ENCODE data around the gene RAX. TPM values are rescaled to one million over a fixed set of nuclear protein-coding genes. Genes with fewer than 3 reads are reported as not detected.

Gene RAX
- total RNA-seq, 3 donors from 2014 or later, result not detected

DNA sequence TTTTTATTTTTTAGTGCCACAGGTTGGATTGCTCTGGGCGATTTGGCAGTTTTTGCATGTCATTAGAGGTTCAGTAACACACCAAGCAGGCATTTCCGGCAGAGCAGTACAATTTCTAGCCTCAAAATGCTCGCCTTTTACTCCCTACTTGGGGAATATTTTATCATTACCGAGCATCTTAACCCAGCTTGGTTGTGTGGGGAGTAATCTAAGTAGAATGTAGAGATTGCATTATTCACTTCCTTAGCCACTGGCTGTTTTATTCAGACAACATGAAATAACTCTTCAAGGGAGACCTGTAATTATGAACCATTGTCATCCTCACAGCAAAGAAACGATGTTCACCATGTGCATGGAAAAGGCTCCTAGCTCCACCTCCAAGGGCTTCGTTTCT, 40.2 kb downstream of the RAX start:
- TF ChIP-seq, protein P1, sequence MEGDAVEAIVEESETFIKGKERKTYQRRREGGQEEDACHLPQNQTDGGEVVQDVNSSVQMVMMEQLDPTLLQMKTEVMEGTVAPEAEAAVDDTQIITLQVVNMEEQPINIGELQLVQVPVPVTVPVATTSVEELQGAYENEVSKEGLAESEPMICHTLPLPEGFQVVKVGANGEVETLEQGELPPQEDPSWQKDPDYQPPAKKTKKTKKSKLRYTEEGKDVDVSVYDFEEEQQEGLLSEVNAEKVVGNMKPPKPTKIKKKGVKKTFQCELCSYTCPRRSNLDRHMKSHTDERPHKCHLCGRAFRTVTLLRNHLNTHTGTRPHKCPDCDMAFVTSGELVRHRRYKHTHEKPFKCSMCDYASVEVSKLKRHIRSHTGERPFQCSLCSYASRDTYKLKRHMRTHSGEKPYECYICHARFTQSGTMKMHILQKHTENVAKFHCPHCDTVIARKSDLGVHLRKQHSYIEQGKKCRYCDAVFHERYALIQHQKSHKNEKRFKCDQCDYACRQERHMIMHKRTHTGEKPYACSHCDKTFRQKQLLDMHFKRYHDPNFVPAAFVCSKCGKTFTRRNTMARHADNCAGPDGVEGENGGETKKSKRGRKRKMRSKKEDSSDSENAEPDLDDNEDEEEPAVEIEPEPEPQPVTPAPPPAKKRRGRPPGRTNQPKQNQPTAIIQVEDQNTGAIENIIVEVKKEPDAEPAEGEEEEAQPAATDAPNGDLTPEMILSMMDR (IDR thresholded peaks at IDR 0.05), result no peak
- H3K4me1 ChIP-seq (ENCODE audit: low read depth), result no peaks in the 10 kb centered on the region
- intact Hi-C loops (cut with DNase I, micrococcal nuclease), result no loop called here
- DNase-seq (no peak), ATAC-seq (no peak)
- H3K4me3 ChIP-seq, result no peak overlapping the region
- H3K9me3 ChIP-seq, result no peaks in the 10 kb centered on the region
- no peaks in the 10 kb centered on the region for H3K36me3 ChIP-seq (ENCODE audit: low read depth)

DNA sequence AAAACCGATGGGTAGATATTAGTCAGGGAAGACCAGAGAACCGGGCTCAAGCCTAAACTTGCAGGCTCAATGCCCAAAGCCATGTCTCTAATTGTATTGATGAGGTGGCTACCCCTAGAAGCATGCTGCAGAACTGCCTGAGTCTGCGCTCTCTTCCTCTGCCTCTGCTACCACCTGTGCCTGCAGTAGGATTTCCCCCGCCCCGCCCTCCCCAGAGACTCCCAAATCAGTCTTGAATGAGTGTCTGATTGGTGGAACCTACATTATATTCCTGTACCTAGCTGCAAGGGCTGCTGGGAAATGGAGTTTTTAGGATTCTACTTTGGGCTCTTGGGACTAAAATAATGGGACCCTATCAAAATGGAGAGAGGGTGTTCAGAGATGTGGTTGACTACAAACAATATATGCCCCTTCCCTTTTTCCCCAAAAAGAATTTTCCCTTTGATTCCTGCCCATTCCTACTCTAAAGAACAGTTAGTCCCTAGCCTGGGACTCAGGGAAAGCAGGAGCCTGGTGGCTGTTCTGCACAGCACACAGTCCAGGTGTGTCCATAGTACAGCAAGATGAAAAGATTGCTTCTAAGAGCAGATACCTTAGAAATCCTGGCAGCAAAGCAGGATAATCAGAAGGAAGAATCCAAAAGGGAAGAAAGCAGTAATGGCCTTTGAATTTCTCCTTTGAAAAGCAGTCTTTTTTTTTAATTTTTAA, 40.8 kb downstream of the RAX start:
- TF ChIP-seq, protein P1 (IDR thresholded peaks at IDR 0.05), result no peak
- intact Hi-C loops (cut with DNase I, micrococcal nuclease), result no loop called here
- Histone ChIP-seq H3K36me3 (ENCODE audit: low read depth) (no peaks in the 10 kb centered on the region), H3K9me3 (no peaks in the 10 kb centered on the region), H3K4me1 (ENCODE audit: low read depth) (no peaks in the 10 kb centered on the region), H3K4me3 (no peak overlapping the region)
- DNase-seq (no peak), ATAC-seq (no peak)

DNA sequence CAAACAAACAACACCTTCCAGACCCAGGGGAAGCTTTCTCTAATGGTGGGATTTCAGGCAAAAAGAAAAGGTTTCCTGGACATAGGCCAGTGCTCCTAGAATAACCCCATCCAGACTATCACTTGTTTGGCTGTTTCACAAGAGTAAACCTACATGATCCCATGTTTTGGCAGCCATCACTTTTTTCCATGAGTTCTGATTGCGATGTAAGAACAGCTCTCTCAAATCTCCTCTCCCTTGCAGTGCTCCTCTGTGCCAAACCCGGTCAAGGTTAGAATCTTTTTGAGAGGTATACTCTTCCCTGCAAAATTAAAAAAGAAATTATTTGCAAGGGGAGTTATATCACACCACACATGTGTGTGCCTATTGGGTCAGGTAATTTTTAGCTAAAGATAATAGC, 41.4 kb downstream of the RAX start:
- intact Hi-C loops (cut with DNase I, micrococcal nuclease), result no loop called here
- H3K4me3 ChIP-seq, result no peak overlapping the region
- H3K9me3 ChIP-seq, result no peaks in the 10 kb centered on the region
- H3K36me3 ChIP-seq (ENCODE audit: low read depth), result no peaks in the 10 kb centered on the region
- H3K4me1 ChIP-seq (ENCODE audit: low read depth), result no peaks in the 10 kb centered on the region
- DNase-seq, result no peak
- TF ChIP-seq, protein P1 (IDR thresholded peaks at IDR 0.05), result no peak
- ATAC-seq, result no peak

DNA sequence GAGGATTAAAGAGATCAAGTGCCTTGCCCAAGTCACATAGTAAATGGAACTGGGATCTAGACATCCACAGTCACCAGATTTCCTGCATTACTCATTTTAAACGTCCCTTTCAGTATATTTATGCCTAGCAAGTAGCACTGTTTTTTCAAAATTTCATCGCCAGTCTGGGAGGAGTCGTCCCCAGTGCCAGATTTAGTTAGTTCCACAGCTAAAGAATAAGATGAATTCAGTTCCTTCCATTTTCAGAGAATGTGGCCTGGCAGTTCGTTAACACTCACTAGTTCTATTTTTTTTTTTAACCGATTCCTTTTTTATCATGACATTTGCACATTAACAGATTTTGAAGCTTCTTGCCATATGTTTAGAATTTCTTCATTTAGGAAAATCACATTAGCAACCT, 42.1 kb downstream of the RAX start:
- intact Hi-C loops (cut with DNase I, micrococcal nuclease), result no loop called here
- Histone ChIP-seq H3K36me3 (ENCODE audit: low read depth) (no peaks in the 10 kb centered on the region), H3K9me3 (no peaks in the 10 kb centered on the region), H3K4me1 (ENCODE audit: low read depth) (no peaks in the 10 kb centered on the region), H3K4me3 (no peak overlapping the region)
- TF ChIP-seq, protein P1 (IDR thresholded peaks at IDR 0.05), result no peak
- ATAC-seq (no peak), DNase-seq (no peak)

DNA sequence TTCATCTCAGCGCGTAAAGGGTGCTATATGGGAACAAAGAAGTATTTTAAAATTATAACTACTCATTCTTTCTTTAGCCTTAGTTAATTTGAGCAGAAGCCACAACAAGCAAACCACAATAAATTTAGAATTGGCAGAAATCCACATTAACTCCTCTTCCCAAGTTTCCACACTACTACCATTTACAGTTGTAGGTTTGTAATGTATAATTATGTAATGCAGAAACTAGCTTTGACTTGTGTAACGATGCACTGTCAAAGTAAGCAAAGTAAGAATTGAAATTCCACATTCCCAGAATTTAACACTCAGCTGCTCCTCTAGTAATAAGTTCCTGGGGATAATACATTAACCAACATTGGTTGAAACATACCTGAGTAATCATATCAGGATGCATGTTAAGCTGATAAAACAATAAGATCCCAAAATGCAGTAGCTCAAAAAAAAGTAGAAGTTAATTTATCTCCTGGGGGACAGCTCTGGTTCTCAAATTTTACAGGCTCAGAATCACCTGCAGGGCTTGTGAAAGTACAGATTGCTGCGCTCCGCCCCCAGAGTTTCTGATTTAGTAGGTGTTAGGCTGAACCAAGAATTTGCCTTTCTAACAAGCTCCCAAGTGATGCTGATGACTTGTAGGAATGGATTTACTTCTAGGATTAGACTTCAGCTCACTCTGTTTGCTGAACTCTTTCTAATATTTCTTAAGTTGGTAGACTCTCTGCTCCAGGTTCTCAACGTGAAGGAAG, 43.4 kb downstream of the RAX start:
- DNase-seq (no peak), ATAC-seq (no peak)
- no peaks in the 10 kb centered on the region for H3K9me3 ChIP-seq
- no peaks in the 10 kb centered on the region for H3K4me1 ChIP-seq (ENCODE audit: low read depth)
- TF ChIP-seq, protein P1 (IDR thresholded peaks at IDR 0.05), result no peak
- intact Hi-C loops (cut with DNase I, micrococcal nuclease), result no loop called here
- H3K4me3 ChIP-seq, result no peak overlapping the region
- no peaks in the 10 kb centered on the region for H3K36me3 ChIP-seq (ENCODE audit: low read depth)

Measured in mucosa of descending colon (tissue), 3 donors.